NB4 (cell line): Measurements from ENCODE around the gene AHRR.
"Not testable (repeated sequence)": the region's sequence is repeated elsewhere in the genome, so short reads cannot be mapped to it uniquely, and the experiment has no call there.

Experiments
- DNase-seq: peaks from one replicate; pipeline ENCODE4 v3.0.0; 2010; ENCODE audit warnings: low read depth
- H3K4me3 ChIP-seq: one replicate; pipeline ENCODE4 v1.5.1; 2011; ENCODE audit warnings: mild to moderate bottlenecking, low read depth, low read length, moderate library complexity
- CTCF ChIP-seq: IDR thresholded peaks from one replicate; pipeline ENCODE4 v1.5.1; 2012; ENCODE audit warnings: low read depth, low read length
- MAX ChIP-seq: IDR thresholded peaks from 2 replicates; pipeline ENCODE4 v1.6.1; 2011; ENCODE audit warnings: low read depth, low read length
- MYC ChIP-seq: IDR thresholded peaks from 2 replicates; pipeline ENCODE4 v1.6.1; 2011; ENCODE audit warnings: low read depth, low read length
- POLR2A ChIP-seq: IDR thresholded peaks from 2 replicates; pipeline ENCODE4 v1.6.1; 2011; ENCODE audit warnings: mild to moderate bottlenecking; ENCODE audit not compliant: insufficient read length; ENCODE audit errors: extremely low read depth

The AHRR gene

GRCh38 chr5:306011-306805 lies 15.3 kb upstream of the AHRR start:
- TF ChIP-seq MYC (no peak), CTCF (no peak), MAX (no peak), POLR2A (no peak)
- DNase-seq: no peak
- no peak overlapping the region for H3K4me3 ChIP-seq

- no peak for TF ChIP-seq MYC
- TF ChIP-seq MAX: no peak
- TF ChIP-seq POLR2A: no peak
- TF ChIP-seq CTCF: no peak
- no peak for DNase-seq
- H3K4me3 ChIP-seq: no peak overlapping the region
Observed at GRCh38 chr5:307306-307705, 14.2 kb upstream of the AHRR start.

GRCh38 chr5:307794-308579 lies 13.5 kb upstream of the AHRR start:
- H3K4me3 ChIP-seq: no peak overlapping the region
- DNase-seq: no peak
- no peak for TF ChIP-seq CTCF
- TF ChIP-seq MAX: no peak
- TF ChIP-seq POLR2A: no peak
- no peak for TF ChIP-seq MYC

- no peak for DNase-seq
- TF ChIP-seq MAX (no peak), POLR2A (no peak), MYC (no peak), CTCF (no peak)
- no peak overlapping the region for H3K4me3 ChIP-seq
Observed at GRCh38 chr5:308672-309271, 12.7 kb upstream of the AHRR start.

GRCh38 chr5:309831-310230 lies 11.7 kb upstream of the AHRR start:
- not testable (repeated sequence) for DNase-seq, H3K4me3 ChIP-seq

GRCh38 chr5:310516-310915 lies 11.0 kb upstream of the AHRR start:
- DNase-seq: no peak
- H3K4me3 ChIP-seq: no peak overlapping the region

More at GRCh38 chr5:310516-310915, 11.0 kb upstream of the AHRR start:
- TF ChIP-seq CTCF (no peak), MYC (no peak), MAX (no peak), POLR2A (no peak)
